GM06990 (cell line): ENCODE data around the gene IL17RA.
A peak's percentile ranks its signal among the peaks of the same experiment; 100 is the strongest.

Source experiments
- DNase-seq: peaks from one replicate; pipeline ENCODE4 v3.0.0-alpha.2; 2011; ENCODE audit not compliant: insufficient read length; ENCODE audit errors: extremely low read depth
- H3K27me3 ChIP-seq: replicated peaks from 2 replicates; pipeline ENCODE4 v1.6.0; 2011; ENCODE audit warnings: low read length; ENCODE audit not compliant: control insufficient read depth, insufficient read depth
- H3K36me3 ChIP-seq: 2 replicates; pipeline ENCODE4 v1.5.1; 2011; ENCODE audit warnings: low read length; ENCODE audit not compliant: control insufficient read depth, insufficient read depth
- H3K4me3 ChIP-seq: replicated peaks from 2 replicates; pipeline ENCODE4 v1.5.1; 2011; ENCODE audit warnings: low read depth, mild to moderate bottlenecking, control low read depth, low read length
- CTCF ChIP-seq: IDR thresholded peaks from 2 replicates; pipeline ENCODE4 v1.5.1; 2011; ENCODE audit warnings: low read length, control low read depth, mild to moderate bottlenecking, inconsistent platforms; ENCODE audit not compliant: insufficient read depth, poor library complexity, severe bottlenecking

IL17RA gene

DNA sequence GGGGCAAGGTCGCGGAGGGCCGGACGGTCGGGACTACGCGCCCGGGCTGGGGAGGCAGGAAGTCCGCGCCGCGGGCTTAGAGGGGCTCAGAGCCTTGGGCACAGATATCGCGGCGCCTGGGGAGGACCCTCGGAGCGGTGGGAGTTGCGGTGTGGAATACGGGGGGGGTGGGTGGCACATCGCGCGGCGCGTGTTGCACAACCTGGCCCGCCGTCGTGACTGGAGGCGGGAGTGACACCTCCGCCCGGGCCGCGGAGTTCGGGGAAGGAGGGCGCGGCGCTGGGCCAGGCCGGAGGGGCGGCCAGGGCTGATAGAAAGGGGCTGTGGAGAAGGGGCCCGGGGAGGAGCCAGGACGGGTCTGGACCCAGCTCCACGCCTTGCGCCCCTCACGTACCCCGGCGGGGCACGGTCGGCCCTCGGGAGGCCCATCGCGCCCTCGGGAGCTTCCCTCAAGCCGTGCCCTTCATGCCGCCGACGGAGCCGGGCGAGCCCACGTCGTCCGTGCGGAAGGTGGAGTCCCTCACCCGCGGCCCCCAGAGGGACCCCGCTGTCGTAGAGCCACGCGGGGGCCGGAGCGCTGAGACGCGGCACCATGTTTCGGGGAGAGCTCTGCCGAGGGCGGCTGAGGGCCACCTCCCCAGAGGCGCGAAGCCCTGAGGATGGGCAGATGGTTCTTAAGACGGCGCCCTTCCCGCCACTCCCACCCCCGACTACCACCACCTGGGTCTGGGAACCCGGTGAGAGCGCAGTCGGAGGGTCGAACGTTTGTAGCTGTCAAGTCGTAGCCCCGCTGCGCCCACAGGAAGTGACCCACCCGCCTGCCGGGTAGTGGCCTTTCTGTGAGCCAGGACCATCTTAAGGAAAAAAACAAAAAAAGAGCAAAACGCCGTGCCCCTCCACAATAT is 729 bp downstream of the IL17RA start:
- Histone ChIP-seq H3K36me3 (no peaks in the 10 kb centered on the region), H3K27me3 (no peaks in the 10 kb centered on the region), H3K4me3 (peak overlapping the region; percentile 85)
- TF ChIP-seq CTCF = no peak
- peak; percentile 49 for DNase-seq

- DNase-seq = no peak
- no peaks in the 10 kb centered on the region for H3K27me3 ChIP-seq
- no peak for TF ChIP-seq CTCF
- no peak overlapping the region for H3K4me3 ChIP-seq
- H3K36me3 ChIP-seq = no peaks in the 10 kb centered on the region
Measured at GRCh38 chr22:17086296-17086695, 1.5 kb downstream of the IL17RA start.

- DNase-seq = no peak
- Histone ChIP-seq H3K4me3 (no peak overlapping the region), H3K27me3 (no peaks in the 10 kb centered on the region), H3K36me3 (no peaks in the 10 kb centered on the region)
- no peak for TF ChIP-seq CTCF
Measured at GRCh38 chr22:17086788-17087497, 2.1 kb downstream of the IL17RA start.

DNA sequence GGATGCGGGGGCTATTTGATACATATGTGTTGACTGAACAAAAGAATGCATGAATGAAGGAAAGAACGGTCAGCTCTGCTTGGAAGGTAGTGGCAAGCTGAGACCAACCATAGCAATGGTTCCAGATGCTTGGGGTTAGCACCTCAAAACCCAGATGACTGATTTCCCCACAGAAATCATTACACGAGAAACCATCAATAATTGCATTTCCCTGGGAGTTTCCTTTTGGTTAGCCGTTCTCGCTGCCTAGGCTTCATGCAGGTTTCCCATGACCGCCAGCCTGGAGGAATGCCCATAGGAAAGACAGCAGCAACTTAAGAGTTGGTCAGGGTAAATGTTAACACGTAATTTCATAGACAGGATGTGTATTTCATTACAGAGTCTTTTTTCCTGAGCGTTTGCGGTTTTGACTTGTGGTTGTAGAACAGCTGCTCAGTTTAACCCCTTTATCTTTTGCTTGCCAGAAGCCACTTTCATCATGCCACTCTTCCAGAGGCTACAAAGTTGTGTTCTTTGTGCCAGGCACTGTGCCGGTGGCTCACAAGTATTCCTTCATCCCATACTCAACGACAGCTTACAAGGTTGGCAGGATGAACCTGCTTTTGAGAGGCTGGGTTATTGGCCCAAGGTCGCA is 2.8 kb downstream of the IL17RA start:
- no peaks in the 10 kb centered on the region for H3K27me3 ChIP-seq
- no peak overlapping the region for H3K4me3 ChIP-seq
- no peak for TF ChIP-seq CTCF
- peak; percentile 45 for DNase-seq
- no peaks in the 10 kb centered on the region for H3K36me3 ChIP-seq

- no peak overlapping the region for H3K4me3 ChIP-seq
- no peak for TF ChIP-seq CTCF
- H3K36me3 ChIP-seq = no peaks in the 10 kb centered on the region
- no peaks in the 10 kb centered on the region for H3K27me3 ChIP-seq
- DNase-seq = no peak
Measured at GRCh38 chr22:17090550-17090949, 5.8 kb downstream of the IL17RA start.
